A549 treated with AZD9567 at 1 μM for 4 hours (cell line): Measurements from ENCODE around the gene CARHSP1. TPM values are rescaled to one million over a fixed set of nuclear protein-coding genes. Genes with fewer than 3 reads are reported as not detected.

ENCODE experiments used
- total RNA-seq: library from RNA; stranded (reverse); fragments of 200-300 nt; extraction: Qiagen RNA extraction; gene quantifications from 5 replicates; pipeline ENCODE4 v1.2.3, GENCODE V29; 2022; ENCODE audit not compliant: insufficient read depth

CARHSP1 gene
- 121 to 163 TPM (median 158 TPM) in 5 replicates for total RNA-seq

DNA sequence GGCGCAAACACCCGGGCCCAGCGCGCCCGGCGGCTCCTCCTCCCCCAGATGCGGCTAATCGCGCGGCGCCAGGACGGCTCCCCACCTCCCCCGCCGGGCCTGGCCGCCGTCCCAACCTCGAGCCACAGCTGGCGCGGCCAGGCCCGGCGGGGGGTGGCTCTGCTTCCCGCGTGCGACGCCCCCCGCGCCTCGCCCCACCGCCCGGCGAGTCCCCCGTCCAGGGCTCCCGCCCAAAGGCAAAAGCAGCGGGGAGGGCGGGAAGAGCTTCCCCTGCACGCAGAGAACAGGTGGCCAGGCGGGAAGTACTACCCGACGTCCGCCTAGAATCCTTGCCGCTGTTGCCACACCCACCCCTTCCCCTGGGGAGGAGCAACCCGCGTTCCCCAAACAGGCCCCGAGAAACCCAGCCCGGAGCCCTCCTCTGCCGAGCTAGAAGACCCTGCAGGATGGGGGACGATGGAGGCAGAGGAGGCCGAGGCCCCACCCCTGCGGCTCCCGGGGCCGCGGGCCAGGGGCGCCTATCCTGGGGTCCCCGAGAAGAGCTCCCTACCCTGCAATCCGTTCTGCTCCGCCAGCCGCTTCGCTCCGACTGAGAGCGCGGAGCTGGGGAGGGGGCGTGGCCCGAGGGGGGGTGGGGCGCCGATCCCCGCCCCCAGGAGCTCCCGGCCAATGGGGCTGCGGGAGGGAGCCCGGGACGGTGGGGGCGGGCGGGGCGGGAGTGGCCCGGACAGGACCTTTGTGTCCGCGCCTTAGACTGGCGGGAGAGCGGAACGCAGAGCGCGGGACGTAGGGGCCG is at the start of gene CARHSP1:
Gene CARHSP1, minus strand, starts transcription at position 591 of the 796 bp plus-strand sequence. CDS start 9,678 bp downstream, outside the sequence.

DNA sequence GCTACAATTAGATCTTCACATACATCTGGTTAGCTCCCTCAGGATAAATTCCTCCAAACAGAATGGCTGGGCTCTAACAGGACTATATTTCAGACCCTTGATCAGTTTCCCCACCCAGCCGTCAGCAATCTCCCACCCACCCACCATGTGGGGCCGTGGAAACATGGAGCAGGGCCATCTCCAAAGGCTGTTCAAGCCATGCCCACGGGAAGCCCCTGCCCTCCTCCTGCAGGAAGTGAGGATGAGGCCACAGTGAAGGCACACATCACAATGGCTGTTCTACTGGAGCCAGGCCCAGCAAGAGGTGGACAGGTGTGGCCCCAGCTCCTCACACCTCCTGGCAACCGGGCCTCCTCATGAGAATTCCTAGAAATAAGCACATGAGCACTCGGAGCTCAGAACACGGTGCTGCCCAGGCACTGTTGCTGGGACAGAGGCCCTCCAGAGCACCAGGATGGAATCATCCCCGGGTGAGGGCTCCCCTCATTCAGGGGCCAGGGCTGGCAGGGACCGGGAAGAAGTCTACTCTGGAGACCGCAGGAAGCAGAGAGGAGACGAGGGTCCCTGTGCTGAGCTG is 13.3 kb upstream of the CARHSP1 start, which contains the start of gene LITAFD:
Gene LITAFD, plus strand, starts transcription at position 311 of the 577 bp plus-strand sequence. CDS start 2,005 bp downstream, outside the sequence.

Other genes starting within 250 kb of the CARHSP1 start
- gene METTL22, start 247.3 kb downstream of the CARHSP1 start, total RNA-seq = 22.0 to 27.9 TPM (median 25.0 TPM) in 5 replicates
- 0.22 to 0.40 TPM (median 0.33 TPM) in 5 replicates for gene ABAT, start 194.4 kb downstream of the CARHSP1 start, total RNA-seq
- 7.7 to 15.0 TPM (median 14.0 TPM) in 5 replicates for gene TMEM186, start 71.4 kb downstream of the CARHSP1 start, total RNA-seq
- gene PMM2, start 71.2 kb downstream of the CARHSP1 start, total RNA-seq = 87.8 to 91.7 TPM (median 89.2 TPM) in 5 replicates
- not detected in 5 replicates for gene LITAFD, start 13.3 kb upstream of the CARHSP1 start, total RNA-seq
- gene USP7, start 94.9 kb upstream of the CARHSP1 start, total RNA-seq = 72.5 to 83.5 TPM (median 76.5 TPM) in 5 replicates
- 22.4 to 26.3 TPM (median 23.8 TPM) in 5 replicates for gene HAPSTR1, start 222.6 kb upstream of the CARHSP1 start, total RNA-seq